Stimulated activated CD8-positive, alpha-beta memory T cell treated with anti-CD3 and anti-CD28 coated beads, Interleukin-15, amount 100 ng/mL, for 24 hours (primary cell): ENCODE data around the gene DGKA.
"Not testable (repeated sequence)": the region's sequence is repeated elsewhere in the genome, so short reads cannot be mapped to it uniquely, and the experiment has no call there.

Source experiments
- DNase-seq: peaks from one replicate; pipeline ENCODE4 v3.0.0-alpha.2; 2020; ENCODE audit warnings: low read depth

DGKA gene

DNA sequence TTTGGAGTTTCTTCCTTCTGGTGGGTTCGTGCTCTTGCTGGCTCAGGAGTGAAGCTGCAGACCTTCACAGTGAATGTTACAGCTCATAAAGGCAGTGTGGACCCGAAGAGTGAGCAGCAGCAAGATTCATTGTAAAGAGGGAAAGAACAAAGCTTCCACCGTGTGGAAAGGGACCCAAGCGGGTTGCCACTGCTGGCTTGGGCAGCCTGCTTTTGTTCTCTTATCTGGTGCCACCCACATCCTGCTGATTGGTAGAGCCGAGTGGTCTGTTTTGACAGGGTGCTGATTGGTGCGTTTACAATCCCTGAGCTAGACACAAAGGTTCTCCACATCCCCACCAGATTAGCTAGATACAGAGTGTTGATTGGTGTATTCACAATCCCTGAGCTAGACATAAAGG is 68.6 kb downstream of the DGKA start:
- DNase-seq = not testable (repeated sequence)

DNA sequence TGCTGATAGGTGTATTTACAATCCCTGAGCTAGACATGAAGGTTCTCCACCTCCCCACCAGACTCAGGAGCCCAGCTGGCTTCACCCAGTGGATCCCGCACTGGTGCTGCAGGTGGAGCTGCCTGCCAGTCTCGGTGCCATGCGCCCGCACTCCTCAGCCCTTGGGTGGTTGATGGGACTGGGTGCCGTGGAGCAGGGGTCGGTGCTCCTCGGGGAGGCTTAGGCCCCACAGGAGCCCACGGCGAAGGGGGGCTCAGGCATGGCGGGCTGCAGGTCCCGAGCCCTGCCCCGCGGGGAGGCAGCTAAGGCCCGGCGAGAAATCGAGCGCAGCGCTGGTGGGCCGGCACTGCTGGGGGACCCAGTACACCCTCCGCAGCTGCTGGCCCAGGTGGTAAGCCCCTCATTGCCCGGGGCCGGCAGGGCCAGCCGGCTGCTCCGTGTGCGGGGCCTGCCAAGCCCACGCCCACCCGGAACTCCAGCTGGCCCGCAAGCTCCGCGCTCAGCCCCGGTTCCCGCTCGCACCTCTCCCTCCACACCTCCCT is 69.1 kb downstream of the DGKA start:
- not testable (repeated sequence) for DNase-seq

DNA sequence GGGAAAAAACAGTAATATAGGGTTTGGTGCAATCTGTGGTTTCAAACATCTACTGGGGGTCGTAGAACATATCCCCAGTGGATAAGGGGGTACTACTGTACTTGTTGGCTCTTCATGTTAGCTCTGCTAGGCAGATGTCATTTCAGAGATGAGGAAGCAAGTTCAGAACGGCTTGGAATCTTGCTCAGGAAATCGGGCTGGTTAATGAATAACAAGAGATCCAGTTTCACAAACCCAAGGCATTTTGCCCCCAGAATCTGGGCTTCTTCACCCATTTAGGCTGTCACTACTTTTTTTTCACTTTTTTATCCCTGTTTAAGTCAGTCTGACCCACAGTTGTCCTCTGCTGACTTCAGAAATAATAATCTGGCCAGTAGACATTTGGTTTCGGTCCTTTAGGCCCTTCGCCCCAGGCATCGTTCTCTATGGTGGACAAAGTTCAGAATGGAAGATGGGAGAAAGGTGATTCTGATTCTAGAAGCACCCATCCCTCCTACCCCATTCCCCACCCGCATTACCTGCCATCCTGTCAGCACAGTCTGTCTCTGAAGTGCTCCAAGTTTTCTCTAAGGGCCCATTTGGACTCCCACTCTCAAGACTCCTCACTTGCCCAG is 70.6 kb downstream of the DGKA start:
- no peak for DNase-seq

DNA sequence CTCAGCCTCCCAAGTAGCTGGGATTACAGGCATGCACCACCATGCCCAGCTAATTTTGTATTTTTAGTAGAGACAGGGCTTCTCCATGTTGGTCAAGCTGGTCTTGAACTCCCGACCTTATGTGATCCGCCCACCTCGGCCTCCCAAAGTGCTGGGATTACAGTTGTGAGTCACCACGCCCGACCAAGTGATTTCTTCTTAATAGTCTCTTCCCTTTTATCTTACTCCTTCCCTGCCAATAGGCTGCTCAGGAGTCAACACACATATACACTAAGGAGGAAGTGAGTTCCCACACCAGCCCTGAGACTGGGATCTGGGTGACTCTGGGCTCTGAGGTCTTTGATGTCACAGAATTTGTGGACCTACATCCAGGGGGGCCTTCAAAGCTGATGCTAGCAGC is 72.4 kb downstream of the DGKA start:
- not testable (repeated sequence) for DNase-seq
